AG09309 (cell line): ENCODE measurements around the gene TMPRSS13.
"Not testable (repeated sequence)": the region's sequence is repeated elsewhere in the genome, so short reads cannot be mapped to it uniquely, and the experiment has no call there.

ENCODE experiments used
- DNase-seq: peaks from one replicate; pipeline ENCODE4 v3.0.0-alpha.2; 2010; ENCODE audit warnings: low read depth
- H3K4me3 ChIP-seq: 2 replicates; pipeline ENCODE4 v1.5.1; 2011; ENCODE audit warnings: mild to moderate bottlenecking, low read depth, low read length, moderate library complexity; ENCODE audit not compliant: control insufficient read depth
- TF ChIP-seq, protein P1 (sequence below): IDR thresholded peaks from 2 replicates; pipeline ENCODE4 v1.5.1; 2011; ENCODE audit warnings: mild to moderate bottlenecking, low read depth, low read length, inconsistent platforms; ENCODE audit not compliant: insufficient read depth, control insufficient read depth; ENCODE audit errors: missing control alignments

The TMPRSS13 gene

DNA sequence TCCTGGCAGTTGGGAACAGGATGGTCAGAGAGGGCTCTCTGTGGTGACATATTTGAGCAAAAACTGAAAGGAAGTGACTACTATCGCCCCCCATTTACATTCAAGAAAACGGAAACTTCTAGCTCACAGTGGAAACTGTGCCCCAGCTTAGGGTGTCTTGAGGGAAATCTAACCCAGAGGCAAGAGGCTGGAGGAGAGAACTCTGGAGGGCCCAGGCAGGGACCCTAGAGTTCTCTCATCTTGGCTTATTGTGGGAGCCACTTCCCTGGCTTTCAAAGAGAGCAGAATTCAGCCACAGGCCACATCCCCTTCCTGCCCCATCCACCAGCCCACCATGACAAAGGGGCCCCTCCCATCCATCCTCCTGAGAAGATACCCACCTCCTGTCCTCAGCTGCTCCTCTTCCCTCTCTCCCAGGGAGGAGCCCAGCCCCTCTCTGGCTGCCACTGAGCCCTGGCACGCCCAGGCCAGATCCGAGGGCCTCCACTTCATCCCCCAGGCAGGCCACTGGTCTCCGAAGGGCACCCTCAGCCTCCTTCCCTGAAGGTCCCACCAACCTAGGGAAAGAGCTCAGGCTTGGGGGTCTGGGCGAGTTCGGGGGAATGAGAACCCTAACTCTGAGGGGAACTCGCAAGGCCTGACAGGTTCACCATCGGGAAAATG lies 1.6 kb upstream of the TMPRSS13 start:
- no peak for DNase-seq
- no peak overlapping the region for H3K4me3 ChIP-seq
- TF ChIP-seq, protein P1, sequence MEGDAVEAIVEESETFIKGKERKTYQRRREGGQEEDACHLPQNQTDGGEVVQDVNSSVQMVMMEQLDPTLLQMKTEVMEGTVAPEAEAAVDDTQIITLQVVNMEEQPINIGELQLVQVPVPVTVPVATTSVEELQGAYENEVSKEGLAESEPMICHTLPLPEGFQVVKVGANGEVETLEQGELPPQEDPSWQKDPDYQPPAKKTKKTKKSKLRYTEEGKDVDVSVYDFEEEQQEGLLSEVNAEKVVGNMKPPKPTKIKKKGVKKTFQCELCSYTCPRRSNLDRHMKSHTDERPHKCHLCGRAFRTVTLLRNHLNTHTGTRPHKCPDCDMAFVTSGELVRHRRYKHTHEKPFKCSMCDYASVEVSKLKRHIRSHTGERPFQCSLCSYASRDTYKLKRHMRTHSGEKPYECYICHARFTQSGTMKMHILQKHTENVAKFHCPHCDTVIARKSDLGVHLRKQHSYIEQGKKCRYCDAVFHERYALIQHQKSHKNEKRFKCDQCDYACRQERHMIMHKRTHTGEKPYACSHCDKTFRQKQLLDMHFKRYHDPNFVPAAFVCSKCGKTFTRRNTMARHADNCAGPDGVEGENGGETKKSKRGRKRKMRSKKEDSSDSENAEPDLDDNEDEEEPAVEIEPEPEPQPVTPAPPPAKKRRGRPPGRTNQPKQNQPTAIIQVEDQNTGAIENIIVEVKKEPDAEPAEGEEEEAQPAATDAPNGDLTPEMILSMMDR, result no peak

DNA sequence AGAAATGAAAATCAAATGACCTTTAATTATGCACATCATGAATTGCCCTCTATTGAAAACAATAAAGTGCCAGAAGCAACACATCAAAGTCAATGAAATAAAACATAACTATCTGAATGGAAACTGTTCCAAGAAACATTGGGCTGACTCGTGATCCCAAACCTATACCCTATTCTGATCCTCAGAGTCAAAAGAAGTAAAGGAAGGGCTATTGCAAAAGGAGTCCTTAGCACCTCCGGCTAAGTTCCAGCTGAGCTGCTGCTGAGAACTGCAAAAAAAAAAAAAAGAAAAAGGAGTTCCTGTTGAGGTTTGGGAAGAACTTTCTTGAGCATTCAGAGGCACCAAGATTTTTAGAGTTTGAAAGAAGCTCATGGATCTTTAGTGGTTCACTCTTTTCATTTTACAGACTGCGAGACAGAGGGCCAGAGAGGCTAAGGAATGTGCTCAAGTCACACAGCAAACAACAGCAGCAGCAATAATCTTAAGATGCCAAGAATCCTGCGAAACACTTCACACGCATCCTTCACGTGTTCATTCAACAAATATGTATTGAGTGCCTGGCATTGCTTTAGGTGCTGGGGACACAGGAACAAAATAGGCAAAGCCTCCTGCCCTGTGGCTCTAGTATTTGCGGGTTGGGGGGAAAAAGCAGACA lies 841 bp upstream of the TMPRSS13 start:
- no peak overlapping the region for H3K4me3 ChIP-seq
- no peak for DNase-seq
- TF ChIP-seq, protein P1, result no peak

DNA sequence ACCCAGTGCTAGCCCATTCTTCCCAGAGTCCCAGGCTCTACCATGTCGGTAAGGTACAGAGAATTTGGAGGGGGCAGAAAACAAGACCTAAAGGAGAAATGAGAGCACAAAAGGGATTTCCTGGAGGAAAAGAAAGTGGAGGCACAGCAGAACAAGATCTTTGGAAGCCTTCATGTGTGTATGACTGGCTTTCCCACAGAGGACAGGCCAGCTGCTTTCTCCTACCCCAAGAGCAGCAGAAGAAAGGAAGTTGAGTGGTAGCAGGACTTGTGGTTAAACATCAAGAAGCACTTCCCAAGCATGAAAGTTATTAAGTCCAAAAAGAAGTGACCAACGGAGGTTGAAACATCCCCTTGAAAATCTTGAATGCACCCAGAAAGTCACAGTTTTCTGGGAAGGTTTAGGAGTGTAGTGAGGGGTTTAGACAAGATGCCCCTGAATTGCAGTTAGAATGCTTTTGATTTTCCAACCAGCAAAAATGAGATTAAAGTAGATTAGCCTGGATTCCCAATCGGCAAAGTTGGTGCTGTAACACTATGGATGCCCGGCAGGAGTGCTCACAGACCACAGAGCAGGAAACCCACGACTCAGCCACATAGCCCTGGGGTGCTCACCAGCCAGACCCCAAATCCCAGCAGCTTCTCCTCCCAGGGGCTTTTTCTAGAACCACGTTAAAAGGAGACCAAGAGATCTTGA lies 608 bp downstream of the TMPRSS13 start:
- DNase-seq, result no peak
- TF ChIP-seq, protein P1, result no peak
- H3K4me3 ChIP-seq, result no peak overlapping the region

DNA sequence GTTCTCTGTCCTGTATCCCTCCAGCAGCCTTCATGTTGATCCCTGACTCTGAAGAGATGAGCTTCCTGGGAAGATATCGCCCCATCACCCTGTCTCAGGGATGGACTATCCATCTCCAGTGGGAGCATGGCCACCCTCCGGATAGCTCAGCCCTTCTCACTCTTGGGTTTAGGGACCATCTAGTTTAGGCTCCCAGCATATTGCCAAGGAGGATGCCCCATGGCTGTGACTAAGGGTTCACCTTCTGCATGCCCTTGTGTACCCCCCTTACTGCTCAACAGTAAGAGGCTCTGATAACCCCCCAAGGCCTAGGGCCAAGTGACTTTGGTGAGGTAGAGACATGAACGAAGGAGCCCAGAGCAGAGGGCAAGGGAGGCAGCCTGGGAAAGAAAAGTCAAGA lies 1.3 kb downstream of the TMPRSS13 start:
- no peak for DNase-seq
- TF ChIP-seq, protein P1, result no peak

DNA sequence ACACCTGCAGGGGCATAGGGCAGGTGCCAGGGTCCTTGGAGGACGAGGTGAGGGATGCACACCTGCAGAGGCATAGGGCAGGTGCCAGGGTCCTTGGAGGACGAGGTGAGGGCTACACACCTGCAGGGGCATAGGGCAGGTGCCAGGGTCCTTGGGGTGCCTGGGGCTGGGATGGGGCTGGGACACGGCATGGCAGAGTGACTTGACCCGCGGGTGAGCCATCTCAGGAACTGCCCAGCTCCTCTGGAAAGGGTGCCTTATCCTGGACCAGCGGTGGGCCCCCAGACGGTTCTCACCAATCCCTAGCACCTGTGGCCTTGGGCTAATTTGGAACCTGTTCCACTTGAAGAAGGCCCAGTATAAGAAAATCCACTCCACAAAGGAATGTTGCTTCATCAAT lies 3.0 kb downstream of the TMPRSS13 start:
- not testable (repeated sequence) for DNase-seq, H3K4me3 ChIP-seq

More for the DNA sequence above, 1.3 kb downstream of the TMPRSS13 start:
- no peak overlapping the region for H3K4me3 ChIP-seq

DNA sequence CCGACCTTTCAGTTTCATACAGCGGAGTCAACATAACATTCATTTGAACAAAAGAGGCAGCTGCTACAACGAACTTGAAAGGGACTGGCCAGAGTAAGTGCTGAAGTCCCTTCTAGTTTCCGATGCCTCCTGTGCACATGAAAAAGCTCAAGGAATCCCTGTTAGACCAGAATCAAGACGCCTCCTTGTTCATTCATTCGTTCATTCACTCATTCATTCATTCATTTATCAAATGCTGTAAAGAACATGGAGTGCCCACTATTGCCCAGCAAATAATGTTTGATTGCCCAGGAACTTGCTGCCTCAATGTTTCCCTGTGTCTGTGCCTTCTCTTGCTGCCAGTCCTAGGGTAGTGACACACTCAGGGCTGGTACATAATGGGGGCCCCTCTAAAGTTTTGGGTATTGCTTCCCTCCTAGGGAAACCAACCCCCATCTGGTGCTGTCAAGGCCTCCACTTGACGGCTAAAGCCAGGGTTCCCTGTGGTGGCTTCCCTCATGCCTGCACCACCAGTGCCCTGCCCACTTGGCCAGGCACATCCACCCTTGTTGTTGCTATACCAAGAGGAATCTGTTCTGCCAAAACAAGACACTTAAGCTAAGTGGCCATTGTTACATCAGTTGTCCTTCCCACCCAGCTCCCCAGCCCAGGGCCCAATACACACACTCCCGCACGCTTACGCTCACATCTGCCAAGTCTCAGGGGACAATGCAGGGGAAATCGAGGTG lies 3.8 kb downstream of the TMPRSS13 start:
- no peak overlapping the region for H3K4me3 ChIP-seq
- TF ChIP-seq, protein P1, result no peak
- no peak for DNase-seq
